Coronary artery (tissue), 2 donors: ENCODE results near the gene BLOC1S4.

Experiments
- DNase-seq: peaks from one replicate; pipeline ENCODE4 v3.0.0-alpha.2; 2017; ENCODE audit warnings: low spot score
- H3K27ac ChIP-seq, 2 donors: fragments of 200-600 bp; sonication (generic); one replicate each; pipeline ENCODE4 v1.5.1; 2016 to 2019
- H3K4me3 ChIP-seq: fragments of 200-600 bp; sonication (generic); 2 replicates; pipeline ENCODE4 v1.5.1; 2016; ENCODE audit warnings: mild to moderate bottlenecking, moderate library complexity
- TF ChIP-seq, protein P1 (sequence below): fragments of 200-600 bp; sonication (generic); IDR thresholded peaks from one replicate; pipeline ENCODE4 v1.5.1; 2019; ENCODE audit warnings: antibody characterized with exemption

The BLOC1S4 gene

DNA sequence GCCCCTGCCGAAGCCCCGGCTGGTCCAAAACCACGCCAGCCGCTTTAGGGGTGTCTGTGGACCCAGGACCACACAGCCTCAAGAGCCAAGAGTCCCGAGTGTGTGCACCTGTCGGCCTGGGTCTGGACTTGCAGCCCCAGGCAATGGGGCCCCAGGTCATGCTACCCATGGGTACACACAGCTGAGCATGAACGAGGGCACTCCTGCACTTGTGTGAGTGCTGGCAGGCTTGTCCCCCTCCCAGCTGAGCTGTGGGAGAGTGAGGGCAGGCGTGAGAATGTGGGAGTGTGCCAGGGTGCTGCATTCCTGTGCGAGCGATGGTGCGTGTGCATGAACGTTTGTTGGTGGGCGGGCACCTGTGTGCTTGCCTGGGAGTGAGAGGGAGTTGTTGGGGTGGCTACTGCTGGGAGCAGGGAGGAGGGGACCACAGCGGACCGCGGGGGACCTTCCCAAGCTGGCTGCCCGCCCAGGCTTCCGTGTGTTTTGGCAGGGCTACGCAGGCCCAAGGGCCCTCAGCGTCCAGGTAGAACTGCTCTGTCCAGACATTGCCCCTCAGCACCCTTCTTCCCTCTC is 30.8 kb downstream of the BLOC1S4 start:
- TF ChIP-seq, protein P1, sequence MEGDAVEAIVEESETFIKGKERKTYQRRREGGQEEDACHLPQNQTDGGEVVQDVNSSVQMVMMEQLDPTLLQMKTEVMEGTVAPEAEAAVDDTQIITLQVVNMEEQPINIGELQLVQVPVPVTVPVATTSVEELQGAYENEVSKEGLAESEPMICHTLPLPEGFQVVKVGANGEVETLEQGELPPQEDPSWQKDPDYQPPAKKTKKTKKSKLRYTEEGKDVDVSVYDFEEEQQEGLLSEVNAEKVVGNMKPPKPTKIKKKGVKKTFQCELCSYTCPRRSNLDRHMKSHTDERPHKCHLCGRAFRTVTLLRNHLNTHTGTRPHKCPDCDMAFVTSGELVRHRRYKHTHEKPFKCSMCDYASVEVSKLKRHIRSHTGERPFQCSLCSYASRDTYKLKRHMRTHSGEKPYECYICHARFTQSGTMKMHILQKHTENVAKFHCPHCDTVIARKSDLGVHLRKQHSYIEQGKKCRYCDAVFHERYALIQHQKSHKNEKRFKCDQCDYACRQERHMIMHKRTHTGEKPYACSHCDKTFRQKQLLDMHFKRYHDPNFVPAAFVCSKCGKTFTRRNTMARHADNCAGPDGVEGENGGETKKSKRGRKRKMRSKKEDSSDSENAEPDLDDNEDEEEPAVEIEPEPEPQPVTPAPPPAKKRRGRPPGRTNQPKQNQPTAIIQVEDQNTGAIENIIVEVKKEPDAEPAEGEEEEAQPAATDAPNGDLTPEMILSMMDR = no peak
- peak; percentile 72 for DNase-seq
- Histone ChIP-seq H3K4me3 (no peak overlapping the region), H3K27ac (peak overlapping the region in 1 of 2 donors; percentile 40)

DNA sequence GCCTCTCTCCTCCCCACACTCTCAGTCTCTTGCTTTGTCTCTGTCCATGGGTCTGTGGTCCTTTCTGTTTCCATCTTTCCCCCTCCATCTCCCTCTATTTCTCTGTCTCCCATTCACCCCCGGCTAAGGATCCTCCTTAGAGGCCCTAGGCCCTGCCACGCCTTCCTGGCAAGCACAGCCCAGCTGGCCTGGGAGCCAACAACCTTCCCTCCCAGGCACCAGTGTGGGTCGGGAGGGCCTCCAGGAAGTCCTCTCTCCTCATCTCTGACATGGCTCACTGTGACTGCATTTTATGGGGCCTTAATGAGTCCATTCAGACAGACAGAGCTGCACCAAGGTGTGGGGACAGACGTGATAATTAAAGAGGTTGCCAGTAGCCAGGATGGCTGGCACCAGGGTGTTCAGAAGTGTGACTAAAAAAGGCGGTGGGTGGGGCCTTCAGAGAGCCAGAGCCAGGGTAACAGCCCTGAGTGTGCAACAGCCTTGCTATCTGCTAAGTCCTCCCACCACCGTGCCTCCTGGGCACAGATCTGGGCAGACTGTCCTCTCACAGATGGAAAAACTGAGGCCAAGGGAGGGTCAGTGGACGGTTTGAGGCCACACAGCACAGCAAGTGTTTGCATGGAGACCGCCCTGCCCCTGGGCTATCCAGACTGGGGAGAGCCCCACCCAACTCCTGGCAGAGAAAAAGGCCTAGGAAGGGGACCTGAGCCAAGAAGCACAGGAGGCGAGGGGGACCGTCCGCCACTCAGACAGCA is 31.5 kb downstream of the BLOC1S4 start:
- peak overlapping the region in 1 of 2 donors; percentile 40 for H3K27ac ChIP-seq
- no peak for DNase-seq
- H3K4me3 ChIP-seq = no peak overlapping the region
- TF ChIP-seq, protein P1 = no peak

DNA sequence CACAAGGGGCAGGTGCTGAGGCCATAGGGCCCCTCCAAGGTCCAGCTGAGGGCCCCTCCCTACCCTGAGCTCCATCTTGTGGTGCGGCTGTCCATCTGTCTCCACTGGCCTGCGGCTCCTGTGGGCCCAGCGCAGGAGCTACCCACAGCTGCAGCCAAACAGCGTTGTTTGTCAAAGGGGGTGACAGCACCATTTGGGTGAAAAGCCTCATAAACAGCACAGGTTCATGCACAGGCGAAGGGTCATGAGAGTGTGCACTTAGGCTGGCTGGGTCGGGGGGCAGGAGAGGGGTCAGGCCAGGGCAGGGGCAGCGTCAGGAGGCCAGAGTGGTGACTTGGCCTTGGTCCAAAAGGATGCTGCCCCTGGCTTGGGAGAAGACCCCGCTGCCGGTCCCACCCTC is 32.3 kb downstream of the BLOC1S4 start:
- DNase-seq = no peak
- TF ChIP-seq, protein P1 = no peak
- Histone ChIP-seq H3K4me3 (no peak overlapping the region), H3K27ac (peak overlapping the region in 1 of 2 donors; percentile 53)

DNA sequence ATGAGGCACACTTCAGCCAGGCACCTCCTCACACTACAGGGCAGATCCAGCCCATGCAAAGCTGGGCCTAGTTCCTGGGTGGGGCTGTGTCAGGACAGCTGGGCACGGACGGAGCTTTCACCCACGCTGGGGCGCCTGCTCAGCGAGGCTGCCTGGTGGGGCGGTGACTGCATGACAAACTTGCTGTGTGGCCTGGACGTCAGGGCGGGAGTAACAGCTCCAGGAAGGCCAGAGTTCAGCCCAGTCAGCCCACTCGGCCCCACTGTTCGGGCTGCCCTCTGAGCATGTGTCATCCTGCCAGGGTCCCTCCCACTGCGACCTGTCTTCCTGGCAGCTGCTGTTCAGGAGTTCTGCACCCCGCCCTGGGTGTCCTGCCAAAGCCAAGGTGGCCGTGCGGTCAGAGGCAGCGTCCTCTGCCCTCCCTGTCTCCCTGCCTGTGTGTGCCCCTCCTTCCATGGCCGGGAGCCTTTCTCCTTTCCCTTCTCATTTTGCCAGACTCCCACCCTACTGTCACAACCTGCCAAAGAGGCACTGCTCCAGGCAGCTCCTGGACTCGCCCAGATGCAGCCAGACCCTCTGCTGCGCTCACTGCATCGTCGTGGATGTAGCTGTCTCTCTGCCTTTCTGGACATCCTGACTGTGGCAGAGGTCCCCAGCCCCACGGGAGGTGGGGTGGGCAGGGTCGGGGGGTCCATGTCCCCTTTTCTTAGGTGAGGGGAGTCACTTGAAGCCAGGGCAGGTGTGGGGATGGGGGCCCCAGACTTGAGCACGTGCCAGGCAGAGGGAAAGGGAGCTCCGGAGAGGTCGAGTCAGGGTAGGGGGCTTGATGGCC is 33.6 kb downstream of the BLOC1S4 start:
- Histone ChIP-seq H3K27ac (peak overlapping the region in 1 of 2 donors; percentile 67), H3K4me3 (no peak overlapping the region)
- DNase-seq = peak; percentile 86
- TF ChIP-seq, protein P1 = no peak

DNA sequence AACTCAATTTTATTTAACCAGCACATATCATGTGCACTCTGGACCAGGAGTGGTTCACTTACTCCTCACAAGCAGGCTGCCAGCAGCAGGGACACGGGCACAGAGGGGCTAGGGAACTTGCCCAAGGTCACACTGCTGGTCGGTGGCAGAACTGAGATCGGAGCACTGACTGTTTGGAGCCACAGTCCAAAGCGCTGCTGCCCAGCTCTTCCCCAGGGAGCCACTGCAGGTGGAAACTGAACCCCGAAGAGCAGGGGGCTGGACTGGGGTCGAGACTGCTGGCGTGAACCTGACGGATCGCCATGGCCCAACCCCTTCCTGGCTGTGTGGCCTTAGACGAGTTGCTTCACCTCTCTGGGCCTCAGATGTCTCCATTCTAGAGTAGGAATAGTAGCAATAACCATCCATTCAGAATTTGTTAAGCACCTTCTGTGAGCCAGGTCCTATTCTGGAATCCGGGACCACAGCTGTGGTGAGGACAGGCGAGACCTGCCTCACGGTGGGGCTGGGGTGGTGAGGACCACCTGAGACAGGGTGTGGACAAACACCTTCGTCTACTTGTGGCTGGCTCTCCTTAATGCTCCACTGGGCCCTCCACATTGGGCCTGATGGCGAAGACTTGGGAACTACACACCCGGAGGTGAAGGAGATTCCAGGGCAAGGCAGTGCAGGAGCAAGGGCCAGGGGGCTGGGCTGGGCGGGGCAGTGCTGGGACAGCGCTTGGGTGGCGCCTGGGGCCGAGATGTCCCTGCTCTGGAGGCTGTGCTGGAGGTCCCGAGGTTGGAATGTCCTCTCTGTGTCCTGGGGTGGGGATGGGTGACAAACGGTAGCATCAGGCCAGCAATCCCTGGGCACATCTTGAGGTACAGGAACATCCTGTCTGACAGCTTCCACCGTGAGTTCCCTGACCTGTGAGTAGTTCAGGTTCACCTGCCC is 34.6 kb downstream of the BLOC1S4 start:
- Histone ChIP-seq H3K27ac (peak overlapping the region in 1 of 2 donors; percentile 67), H3K4me3 (no peak overlapping the region)
- DNase-seq = no peak
- TF ChIP-seq, protein P1 = no peak
